A204.1 (cell line): ENCODE results near the gene R3HDM2.
"Not testable (repeated sequence)": the region's sequence is repeated elsewhere in the genome, so short reads cannot be mapped to it uniquely, and the experiment has no call there.

Experiments
- FAIRE-seq: peaks from 2 replicates; lab custom pipeline; 2012; peaks lifted over from hg19 to GRCh38; lab: Jason Lieb, UNC

R3HDM2 gene

DNA sequence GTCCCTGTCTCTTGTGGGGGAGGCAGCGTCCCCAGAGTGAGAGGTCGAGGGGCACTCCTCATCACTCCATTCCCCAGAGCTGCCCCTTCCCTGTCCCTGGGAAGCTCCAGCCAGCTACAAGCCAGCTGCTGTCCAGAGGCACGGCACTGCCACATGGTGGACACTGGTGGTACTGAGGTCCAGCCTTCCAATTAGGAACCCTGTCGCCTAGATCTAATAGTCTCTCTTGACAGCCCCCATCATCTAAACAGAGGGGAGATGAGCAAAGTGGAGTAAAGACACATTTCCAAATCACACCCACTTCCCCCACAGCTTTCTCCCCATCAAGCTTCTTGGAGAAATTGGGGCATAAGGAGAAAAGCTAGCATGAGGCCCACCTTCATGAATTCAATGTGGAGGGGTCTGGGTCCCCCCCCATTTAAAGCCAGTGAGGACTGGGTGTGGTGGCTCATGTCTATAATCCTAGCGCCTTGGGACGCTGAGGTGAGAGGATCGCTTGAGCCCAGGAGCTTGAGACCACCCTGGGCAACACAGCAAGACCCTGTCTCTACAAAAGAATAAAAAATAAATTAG lies 22.2 kb upstream of the R3HDM2 start:
- no peak for FAIRE-seq

DNA sequence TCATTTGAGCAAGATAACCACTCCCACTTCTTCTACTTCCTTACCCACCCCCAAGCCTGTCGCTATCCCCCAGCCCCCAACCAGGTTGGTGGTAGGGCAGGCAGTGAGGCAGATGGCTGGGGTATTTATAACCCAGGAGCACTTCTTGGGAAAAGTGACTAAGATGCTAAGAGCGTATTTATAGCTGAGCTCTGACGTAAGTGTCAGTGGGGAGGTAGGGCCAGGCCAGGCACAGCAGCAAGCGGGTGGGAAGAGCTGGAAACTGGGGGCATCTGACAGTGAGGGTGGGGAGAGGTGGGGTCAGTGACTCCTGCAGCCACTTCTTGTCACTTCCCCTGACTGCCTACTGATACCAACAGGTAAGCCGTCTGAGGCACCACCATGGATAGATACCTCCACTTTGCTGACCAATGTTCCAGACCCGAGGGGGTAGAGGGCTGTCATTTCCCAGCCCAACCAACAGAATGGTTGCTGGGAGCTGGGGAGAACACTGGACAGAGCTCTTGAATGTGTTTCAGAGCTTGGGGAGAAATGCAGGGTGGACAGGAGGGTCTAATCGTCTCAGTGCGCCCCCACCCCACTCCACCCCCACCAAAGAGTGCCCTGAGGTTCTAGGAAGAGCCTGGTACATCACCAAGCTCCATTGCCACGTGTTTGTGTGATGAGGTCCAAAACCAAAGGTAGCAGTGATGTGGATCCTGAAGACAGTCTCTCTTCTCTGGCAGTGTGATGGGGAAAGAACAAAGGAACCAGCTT lies 21.5 kb upstream of the R3HDM2 start:
- no peak for FAIRE-seq

DNA sequence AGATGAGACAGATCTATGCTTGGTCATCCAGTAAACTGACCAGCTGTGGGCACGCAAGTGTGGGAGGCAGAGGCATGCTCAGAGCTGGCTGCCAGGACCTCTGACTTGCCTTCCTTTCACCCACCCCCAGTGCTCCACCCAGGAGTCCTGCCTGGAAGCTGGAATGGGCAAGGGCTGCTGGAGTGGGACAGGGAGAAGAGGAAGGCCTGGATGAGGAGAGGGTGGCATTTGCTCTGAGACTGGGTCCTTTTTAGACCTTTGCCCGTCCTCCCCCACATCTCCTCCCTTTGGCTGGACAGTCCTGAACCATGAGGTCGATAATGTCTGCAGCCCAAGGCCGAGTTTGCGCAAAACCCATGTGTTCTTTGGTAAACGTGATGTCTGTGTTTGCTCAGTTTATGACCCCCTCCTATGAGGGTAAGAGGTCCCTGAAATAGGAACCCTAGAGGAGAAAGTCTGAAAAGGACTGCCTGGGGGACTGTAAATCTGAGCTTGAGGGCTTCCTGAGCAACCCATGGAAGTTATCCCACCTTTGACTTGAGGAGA lies 20.5 kb upstream of the R3HDM2 start:
- no peak for FAIRE-seq

DNA sequence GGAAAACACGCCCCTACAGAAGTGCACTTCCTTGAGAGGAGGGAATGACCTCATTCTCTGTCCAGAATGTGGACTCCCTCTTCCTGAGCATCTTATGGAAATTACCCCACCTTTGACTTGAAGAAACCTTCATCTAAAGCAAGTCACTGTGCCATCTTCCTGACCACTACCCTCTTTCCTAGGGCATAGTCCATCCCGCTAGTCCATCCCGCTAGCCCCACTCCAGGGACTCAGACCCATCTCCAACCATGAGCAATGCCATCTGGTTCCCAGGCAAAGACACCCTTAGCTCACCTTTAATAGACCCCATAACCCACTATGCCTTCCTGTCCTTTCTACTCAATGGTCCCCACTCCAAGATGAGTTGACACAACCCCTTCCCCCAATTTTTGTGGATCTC lies 19.2 kb upstream of the R3HDM2 start:
- FAIRE-seq: no peak

DNA sequence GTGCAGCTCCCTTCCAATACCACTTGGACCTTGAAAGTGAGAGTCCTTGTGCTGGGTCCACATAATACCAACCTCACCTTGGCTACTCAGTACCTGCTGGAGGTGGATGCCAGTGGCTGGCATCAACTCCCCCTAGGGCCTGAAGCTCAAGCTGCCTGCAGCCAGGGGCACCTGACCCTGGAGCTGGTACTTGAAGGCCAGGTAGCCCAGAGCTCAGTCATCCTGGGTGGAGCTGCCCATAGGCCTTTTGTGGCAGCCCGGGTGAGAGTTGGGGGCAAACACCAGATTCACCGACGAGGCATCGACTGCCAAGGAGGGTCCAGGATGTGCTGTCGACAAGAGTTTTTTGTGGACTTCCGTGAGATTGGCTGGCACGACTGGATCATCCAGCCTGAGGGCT lies 18.5 kb upstream of the R3HDM2 start:
- no peak for FAIRE-seq

DNA sequence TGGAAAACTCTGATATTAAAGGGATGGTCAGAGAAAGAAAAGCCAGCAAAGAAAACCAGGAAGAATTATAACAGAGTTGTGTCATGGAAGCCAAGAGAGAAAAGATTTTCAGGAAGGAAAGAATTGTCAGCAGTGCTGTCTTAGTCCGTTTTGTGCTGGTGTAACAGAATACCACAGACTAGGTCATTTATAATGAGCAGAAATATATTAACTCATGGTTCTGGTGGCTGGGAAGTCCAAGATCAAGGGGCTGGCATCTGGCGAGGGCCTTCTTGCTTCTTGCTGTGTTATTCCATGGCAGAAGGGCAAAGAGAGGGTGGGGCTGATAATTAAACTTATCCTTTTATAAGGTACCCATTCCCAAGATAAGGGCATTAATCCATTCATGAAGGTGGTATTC lies 17.8 kb upstream of the R3HDM2 start:
- no peak for FAIRE-seq

DNA sequence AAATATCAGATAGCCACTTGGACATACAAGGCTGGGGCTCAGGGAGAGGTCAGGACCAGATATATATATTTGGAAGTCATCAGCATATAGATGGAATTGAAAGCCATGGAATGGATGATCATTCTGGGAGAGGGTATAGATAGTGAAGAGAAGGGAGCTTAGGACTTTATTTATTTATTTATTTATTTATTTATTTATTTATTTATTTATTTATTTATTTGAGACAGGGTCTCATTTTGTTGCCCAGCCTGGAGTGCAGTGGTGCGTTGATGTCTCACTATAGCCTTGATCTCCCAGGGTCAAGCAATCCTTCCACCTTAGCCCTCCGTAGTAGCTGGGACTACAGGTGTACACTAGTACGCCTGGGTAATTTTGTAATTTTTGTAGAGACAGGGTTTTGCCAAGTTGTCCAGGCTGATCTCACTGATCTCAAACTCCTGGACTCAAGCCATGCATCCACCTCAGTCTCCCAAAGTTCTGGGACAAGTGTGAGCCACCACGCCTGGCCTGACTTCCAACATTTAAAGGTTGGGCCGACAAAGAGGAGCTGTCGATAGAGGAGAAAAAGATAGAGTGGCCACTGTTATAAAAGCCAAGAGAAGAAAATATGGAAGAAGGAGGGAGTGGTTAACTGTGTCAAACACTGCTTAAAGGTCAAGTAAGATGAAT lies 15.6 kb upstream of the R3HDM2 start:
- FAIRE-seq: no peak

DNA sequence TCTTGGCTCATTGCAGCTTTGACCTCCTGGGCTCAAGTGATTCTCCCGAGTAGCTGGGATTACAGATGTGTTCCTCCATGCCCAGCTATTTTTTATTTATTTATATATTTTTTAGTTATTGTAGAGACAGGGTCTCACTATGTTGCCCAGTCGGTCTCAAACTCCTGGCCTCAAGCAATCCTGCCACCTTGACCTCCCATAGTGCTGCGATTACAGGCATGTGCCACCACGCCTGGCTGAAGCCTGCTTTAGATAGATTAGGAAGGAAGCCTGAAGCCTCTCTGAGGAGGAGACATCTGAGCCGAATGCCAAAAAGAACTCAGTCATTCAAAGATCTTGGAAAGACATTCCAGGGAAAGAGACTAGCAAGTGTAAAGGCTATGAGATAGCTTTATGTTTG lies 13.9 kb upstream of the R3HDM2 start:
- no peak for FAIRE-seq

DNA sequence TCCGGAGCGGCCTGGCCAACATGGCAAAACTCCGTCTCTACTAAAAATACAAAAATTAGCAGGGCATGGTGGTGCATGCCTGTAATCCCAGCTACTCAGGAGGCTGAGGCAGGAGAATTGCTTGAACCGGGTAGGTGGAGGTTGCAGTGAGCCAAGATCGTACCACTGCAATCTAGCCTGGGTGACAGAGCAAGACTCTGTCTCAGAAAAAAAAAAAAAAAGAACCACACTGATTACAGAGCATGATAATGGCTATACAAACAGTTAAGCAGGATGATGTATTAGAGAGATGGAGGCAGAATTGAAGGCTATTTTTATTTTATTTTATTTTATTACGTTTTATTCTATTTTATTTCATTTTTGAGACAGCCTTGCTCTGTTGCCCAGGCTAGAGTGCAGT lies 13.5 kb upstream of the R3HDM2 start:
- not testable (repeated sequence) for FAIRE-seq

DNA sequence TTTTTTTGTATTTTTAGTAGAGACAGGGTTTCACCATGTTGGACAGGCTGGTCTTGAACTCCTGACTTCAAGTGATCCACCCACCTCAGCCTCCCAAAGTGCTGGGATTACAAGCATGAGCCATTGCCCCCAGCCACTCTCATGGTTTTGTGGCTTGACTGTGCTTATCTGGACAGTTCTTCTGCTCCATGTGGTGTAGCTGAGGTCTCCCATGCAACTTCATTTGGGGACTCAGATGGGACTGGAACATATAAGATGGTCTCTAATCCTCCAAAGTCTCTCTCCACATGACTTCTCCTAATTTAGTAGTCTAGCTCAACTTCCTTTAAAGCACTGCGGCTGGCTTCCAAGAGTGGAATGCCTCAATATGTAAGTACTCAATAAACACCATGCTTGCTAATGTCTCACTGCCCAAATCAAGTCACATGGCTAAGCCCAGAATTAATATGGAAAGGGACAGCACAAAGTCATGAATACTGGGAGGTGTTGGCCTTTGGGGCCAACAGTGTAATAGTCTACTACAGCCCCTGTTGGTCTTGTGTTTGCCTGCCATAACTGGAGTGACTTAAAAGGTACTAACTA lies 11.1 kb upstream of the R3HDM2 start:
- FAIRE-seq: no peak

DNA sequence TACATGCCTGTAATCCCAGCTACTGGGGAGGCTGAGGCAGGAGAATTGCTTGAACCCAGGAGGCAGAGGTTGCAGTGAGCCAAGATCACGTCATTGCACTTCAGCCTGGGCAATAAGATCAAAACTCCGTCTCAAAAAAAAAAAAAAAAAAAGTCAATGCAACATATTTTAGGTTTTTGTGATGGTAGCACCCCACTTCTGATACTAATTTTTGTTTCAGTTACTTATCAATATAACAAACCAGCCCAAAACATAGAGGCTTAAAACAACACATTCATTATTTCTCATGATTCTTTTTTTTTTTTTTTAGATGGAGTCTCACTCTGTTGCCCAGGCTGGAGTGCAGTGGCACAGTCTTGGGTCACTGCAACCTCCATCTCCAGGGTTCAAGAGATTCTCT lies 10.6 kb upstream of the R3HDM2 start:
- FAIRE-seq: not testable (repeated sequence)

DNA sequence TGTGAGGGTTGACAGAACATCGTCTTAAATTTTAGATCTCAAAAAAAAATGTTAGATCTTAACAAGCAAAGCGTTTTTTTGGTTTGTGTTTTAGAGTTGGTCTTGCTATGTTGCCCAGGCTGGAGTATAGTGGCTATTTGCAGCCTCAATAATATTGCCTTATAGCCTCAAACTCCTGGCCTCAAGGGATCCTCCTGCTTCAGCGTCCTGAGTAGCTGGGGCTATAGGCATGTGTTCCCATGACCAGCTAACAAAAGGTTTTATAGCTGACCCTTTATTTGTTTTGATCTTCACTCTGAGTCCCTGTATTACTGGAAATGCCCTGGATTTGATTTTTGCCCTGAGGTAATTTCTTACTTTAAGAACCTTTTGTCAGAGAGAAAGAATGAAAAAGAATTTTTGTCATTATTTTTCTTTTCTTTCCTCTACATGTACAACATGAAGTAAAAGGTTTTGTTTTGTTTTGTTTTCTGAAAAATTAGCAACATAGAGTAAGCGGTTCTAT lies 9.0 kb upstream of the R3HDM2 start:
- no peak for FAIRE-seq

DNA sequence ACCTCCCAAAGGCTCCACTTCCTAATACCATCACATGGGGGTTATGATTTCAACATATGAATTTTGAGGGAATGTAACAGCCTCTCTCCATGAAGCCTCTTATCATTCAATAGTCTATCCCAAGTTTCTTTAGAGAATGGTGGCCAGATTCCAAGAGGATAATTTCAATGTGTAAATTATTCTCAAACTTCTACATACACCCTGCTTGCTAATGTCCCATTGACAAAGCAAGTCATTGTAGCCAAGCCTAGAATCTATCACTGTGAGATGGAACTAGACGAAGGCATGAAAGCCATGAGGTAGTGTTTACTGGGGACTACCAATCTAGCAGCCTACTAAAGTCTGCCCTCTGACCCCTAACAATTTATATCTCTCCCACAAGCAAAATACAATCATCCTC lies 7.6 kb upstream of the R3HDM2 start:
- no peak for FAIRE-seq

DNA sequence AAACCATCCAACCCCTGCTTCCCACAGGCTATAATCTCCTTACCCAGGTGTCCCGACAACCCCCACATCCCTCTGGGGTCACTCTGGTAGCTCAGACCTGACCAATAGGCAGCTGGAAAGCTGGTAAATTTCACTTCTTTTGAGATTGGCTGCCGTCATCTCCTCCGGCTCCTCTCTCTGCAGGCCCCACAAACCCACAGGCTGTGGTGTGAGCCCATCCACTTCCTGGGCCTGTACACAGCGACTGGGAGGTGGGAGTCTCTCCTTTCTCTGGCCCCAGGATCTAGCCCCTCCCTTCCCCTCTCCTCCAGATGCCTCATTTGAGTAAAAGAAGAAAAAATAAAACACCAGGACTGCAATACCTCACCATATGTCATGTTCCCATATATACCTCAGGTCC lies 4.5 kb upstream of the R3HDM2 start:
- FAIRE-seq: no peak

DNA sequence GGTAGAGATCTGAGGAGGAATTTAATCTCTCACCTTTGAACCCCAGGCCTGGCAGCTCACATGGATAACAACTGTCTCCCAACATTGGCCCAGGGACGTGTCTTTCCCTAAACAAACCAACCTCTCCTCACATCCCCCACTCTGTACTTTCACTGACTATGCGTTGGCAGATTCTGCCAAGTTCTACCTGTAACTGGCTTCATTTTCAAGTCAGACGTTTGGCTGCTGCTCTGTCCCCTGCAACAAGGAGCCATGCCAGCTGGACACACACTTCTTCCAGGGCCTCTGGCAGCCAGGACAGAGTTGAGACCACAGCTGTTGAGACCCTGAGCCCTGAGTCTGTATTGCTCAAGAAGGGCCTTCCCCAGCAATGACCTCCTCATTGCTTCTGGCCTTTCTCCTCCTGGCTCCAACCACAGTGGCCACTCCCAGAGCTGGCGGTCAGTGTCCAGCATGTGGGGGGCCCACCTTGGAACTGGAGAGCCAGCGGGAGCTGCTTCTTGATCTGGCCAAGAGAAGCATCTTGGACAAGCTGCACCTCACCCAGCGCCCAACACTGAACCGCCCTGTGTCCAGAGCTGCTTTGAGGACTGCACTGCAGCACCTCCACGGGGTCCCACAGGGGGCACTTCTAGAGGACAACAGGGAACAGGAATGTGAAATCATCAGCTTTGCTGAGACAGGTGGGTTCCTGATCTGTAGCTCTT lies 3.8 kb upstream of the R3HDM2 start, which contains the start of gene INHBC:
INHBC (plus strand) TSS at position 268 of the 707 bp plus-strand sequence; CDS start at position 371, 103 bp downstream.
- FAIRE-seq: no peak

DNA sequence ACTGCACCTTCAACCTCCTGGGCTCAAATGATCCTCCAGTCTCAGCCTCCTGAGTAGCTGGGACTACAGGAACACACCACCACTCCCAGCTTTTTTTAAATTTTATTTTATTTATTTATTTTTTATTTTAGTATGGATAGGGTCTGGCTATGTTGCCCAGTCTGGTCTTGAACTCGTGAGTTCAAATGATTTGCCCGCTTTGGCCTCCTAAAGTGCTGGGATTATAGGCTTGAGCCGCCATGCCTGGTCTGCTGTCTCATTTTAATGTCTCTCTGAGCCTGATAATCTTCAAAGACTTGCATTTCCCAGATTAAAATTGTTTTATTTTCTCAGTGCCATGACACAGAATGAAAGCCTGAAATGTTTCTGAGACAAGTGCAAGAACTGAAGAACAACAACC lies 2.5 kb upstream of the R3HDM2 start:
- FAIRE-seq: no peak

DNA sequence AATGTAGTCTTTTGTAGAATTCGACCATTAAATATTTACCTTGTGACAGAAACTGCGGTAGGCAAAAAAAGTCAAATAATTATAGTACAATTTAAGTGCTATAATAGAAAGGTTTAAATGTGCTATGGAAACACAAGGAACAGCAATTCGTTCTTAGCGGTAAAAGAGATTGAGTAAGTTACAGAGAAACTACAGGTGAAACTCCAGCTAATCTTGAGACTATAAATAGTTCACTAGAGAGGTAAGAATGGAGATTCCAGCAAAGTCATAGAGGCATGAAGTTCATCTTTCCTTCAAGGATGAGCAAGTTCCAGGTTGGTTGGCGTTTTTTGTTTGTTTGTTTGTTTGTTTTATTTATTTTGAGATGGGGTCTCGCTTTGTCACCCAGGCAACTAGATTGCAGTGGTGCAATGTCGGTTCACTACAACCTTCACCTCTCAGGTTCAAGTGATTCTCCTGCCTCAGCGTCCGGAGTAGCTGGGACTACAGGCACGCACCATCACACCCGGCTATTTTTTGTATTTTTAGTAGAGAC lies 878 bp upstream of the R3HDM2 start:
- no peak for FAIRE-seq

DNA sequence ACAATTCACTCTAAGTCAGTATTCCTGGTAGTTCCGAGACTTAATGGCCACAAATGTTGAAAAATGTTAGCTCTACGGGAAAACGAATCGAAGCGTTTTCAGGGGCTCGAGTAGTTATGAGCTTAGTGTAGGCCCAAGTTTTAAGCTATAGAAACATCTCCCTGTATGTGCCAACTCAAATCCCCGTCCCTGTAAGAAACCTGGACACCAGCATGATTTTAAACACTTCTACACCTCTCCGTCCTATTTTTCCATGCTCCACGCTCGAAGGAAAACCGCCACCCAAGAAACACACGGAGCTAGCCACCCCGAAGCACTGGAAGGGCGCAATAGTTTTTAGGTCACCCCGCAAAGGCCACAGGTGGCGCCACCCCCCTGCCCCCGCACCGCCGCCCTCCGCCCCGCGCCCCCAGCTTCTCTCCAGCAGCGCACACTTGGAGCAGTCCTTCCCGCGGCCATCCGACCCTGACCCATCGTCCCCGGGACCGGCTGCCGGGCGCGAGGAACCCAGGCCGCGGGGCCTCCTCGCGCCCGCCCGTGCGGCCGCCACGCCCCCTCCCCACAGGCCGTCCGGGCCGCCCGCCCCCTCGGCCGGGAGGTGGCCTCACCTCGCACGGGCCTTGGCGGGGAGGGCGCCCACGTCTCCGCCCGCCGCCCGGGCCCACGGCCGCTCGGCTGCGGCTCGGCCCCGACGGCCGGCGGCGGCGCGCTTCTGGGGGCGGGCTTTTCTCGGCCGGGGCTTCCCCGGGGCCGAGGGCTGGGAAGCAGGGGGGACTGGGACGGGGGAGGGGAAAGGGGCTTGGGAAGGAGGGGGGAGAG lies 522 bp downstream of the R3HDM2 start:
- FAIRE-seq: no peak

DNA sequence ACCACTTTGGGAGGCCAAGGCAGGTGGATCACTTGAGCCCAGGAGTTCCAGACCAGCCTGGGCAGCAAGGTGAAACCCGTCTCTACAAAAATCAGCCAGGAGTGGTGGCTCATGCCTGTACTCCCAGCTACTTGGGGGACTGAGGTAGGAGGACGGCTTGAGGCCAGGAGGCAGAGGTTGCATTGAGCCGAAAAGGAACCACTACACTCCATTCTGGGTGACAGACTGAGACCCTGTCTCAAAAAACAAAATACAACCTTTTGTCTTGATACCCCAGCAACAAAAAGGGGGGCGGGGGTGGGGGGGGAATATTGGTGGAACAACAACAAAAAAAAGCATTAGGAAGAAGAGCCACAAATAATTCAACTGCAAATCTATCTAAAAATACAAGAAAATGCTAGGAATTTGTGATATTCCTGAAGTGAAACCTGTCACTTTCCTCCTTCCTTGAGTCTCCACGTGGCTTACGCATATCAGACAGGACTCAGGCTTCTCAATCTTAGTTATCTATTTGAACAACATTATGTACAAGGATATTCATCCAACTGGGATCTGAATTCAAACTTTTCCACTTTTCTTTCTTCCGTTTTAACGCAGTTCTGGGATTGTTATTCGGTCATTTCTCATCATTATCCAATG lies 1.3 kb downstream of the R3HDM2 start:
- FAIRE-seq: no peak

DNA sequence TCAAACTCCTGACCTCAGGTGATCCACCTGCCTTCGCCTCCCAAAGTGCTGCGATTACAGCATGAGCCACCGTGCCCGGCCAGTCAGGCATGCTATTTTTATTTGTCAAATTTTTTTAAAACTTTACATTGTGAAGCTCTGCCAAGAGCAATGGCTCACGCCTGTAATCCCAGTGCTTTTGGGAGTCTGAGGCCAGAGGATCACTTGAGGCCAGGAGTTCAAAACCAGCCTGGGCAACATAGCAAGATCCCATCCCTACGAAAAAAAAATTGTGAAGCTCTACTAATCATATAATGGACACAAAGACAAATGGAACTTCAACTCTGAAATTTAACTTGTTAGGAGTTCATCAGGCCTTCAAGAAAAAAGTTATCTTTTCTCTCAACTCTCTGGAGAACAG lies 1.9 kb downstream of the R3HDM2 start:
- no peak for FAIRE-seq
